Vagina (tissue), 2 donors: ENCODE data around the gene ZFP62. TPM values are rescaled to one million over a fixed set of nuclear protein-coding genes. Genes with fewer than 3 reads are reported as not detected.
A peak's percentile ranks its signal among the peaks of the same experiment; 100 is the strongest.

ENCODE experiments used
- DNase-seq, 2 donors: peaks; one replicate each; pipeline ENCODE4 v3.0.0-alpha.2; 2017; ENCODE audit errors: extremely low spot score in 2 of 2
- H3K27ac ChIP-seq: fragments of 200-600 bp; sonication (generic); one replicate; pipeline ENCODE4 v1.5.1; 2019
- H3K27me3 ChIP-seq: fragments of 200-600 bp; sonication (generic); one replicate; pipeline ENCODE4 v1.5.1; 2019
- H3K36me3 ChIP-seq, 2 donors: fragments of 200-600 bp; sonication (generic); one replicate each; pipeline ENCODE4 v1.5.1; 2017 to 2019
- H3K4me1 ChIP-seq: fragments of 200-600 bp; sonication (generic); one replicate; pipeline ENCODE4 v1.5.1; 2019
- H3K4me3 ChIP-seq, 2 donors: fragments of 200-600 bp; sonication (generic); 1 replicate in 1 of 2; 2 replicates in 1 of 2; pipeline ENCODE4 v1.5.1; 2016 to 2019
- H3K9me3 ChIP-seq: fragments of 200-600 bp; sonication (generic); one replicate; pipeline ENCODE4 v1.5.1; 2019
- CTCF ChIP-seq, 3 experiments: fragments of 450-650 bp in 2 of 3; fragments of 200-600 bp in 1 of 3; sonication (generic) in 1 of 3; IDR thresholded peaks; one replicate each; pipeline ENCODE4 v1.5.1; 2017 to 2019; ENCODE audit warnings: antibody characterized with exemption in 3 of 3, mild to moderate bottlenecking in 2 of 3, moderate library complexity in 2 of 3
- POLR2A ChIP-seq, 2 donors: fragments of 450-650 bp; IDR thresholded peaks; one replicate each; pipeline ENCODE4 v1.6.1; 2017; ENCODE audit warnings: antibody characterized with exemption in 2 of 2, mild to moderate bottlenecking in 2 of 2, moderate library complexity in 2 of 2
- POLR2AphosphoS5 ChIP-seq, 2 donors: sonication (generic); formaldehyde crosslinking; IDR thresholded peaks; one replicate each; pipeline ENCODE4 v1.9.0; 2017; ENCODE audit warnings: antibody characterized with exemption in 2 of 2, mild to moderate bottlenecking in 2 of 2, low read depth in 1 of 2; ENCODE audit not compliant: insufficient read depth in 1 of 2
- intact Hi-C: fragments of 100-400 bp; cut with DNase I; formaldehyde crosslinking; loops from one replicate; pipeline ENCODE4 v1.15.1; 2023
- total RNA-seq: library from RNA; depleted of rRNA; stranded (reverse); fragments of >200 nt; gene quantifications from one replicate; pipeline ENCODE4 v1.2.3, GENCODE V29; 2016

The ZFP62 gene
- total RNA-seq, 1 donor from 2014 or later, result 22.3 TPM

GRCh38 chr5:180873615-180874520 lies 12.8 kb upstream of the ZFP62 start:
- H3K4me1 ChIP-seq, result peaks cover 7% of the 10 kb centered on the region
- no peak for DNase-seq
- H3K27ac ChIP-seq, result no peak overlapping the region
- H3K27me3 ChIP-seq, result no peaks in the 10 kb centered on the region
- no peak overlapping the region for H3K4me3 ChIP-seq
- intact Hi-C loops, result no loop called here
- H3K36me3 ChIP-seq, result no peaks in the 10 kb centered on the region
- TF ChIP-seq CTCF (IDR thresholded peaks at IDR 0.05), result no peak
- no peak for TF ChIP-seq POLR2A (IDR thresholded peaks at IDR 0.05)
- no peak for TF ChIP-seq POLR2AphosphoS5 (IDR thresholded peaks at IDR 0.05; ENCODE audit: insufficient read depth in 1 of 2, low read depth in 1 of 2)
- H3K9me3 ChIP-seq, result no peaks in the 10 kb centered on the region

- TF ChIP-seq POLR2A (IDR thresholded peaks at IDR 0.05) (no peak), CTCF (IDR thresholded peaks at IDR 0.05) (no peak), POLR2AphosphoS5 (IDR thresholded peaks at IDR 0.05; ENCODE audit: insufficient read depth in 1 of 2, low read depth in 1 of 2) (no peak)
- Histone ChIP-seq H3K4me1 (peaks cover 7% of the 10 kb centered on the region), H3K27ac (no peak overlapping the region), H3K9me3 (no peaks in the 10 kb centered on the region), H3K27me3 (no peaks in the 10 kb centered on the region), H3K36me3 (no peaks in the 10 kb centered on the region), H3K4me3 (no peak overlapping the region)
- DNase-seq, result no peak
- intact Hi-C loops, result no loop called here
Measured at GRCh38 chr5:180872419-180872818, 11.3 kb upstream of the ZFP62 start.

- no peak for DNase-seq
- H3K27ac ChIP-seq, result peak overlapping the region; percentile 47
Measured at GRCh38 chr5:180870276-180871068, 9.4 kb upstream of the ZFP62 start.

GRCh38 chr5:180869587-180869986 lies 8.5 kb upstream of the ZFP62 start:
- intact Hi-C loops, result loop anchor here (10.0 kb wide), 1 partner anchor 315 kb away; no protein-coding TSS in a partner anchor
- H3K4me1 ChIP-seq, result peaks cover 7% of the 10 kb centered on the region
- no peaks in the 10 kb centered on the region for H3K36me3 ChIP-seq
- no peak overlapping the region for H3K4me3 ChIP-seq
- H3K27me3 ChIP-seq, result no peaks in the 10 kb centered on the region
- peak overlapping the region; percentile 47 for H3K27ac ChIP-seq
- no peak for DNase-seq
- no peaks in the 10 kb centered on the region for H3K9me3 ChIP-seq
- no peak for TF ChIP-seq POLR2A (IDR thresholded peaks at IDR 0.05)
- no peak for TF ChIP-seq CTCF (IDR thresholded peaks at IDR 0.05)
- peak in 1 of 2 donors; percentile 72 for TF ChIP-seq POLR2AphosphoS5 (IDR thresholded peaks at IDR 0.05; ENCODE audit: insufficient read depth in 1 of 2, low read depth in 1 of 2)

More at GRCh38 chr5:180870276-180871068, 9.4 kb upstream of the ZFP62 start:
- intact Hi-C loops, result no loop called here
- no peaks in the 10 kb centered on the region for H3K36me3 ChIP-seq
- no peaks in the 10 kb centered on the region for H3K9me3 ChIP-seq
- peaks cover 7% of the 10 kb centered on the region for H3K4me1 ChIP-seq
- H3K27me3 ChIP-seq, result no peaks in the 10 kb centered on the region
- TF ChIP-seq CTCF (IDR thresholded peaks at IDR 0.05) (no peak), POLR2A (IDR thresholded peaks at IDR 0.05) (no peak), POLR2AphosphoS5 (IDR thresholded peaks at IDR 0.05; ENCODE audit: insufficient read depth in 1 of 2, low read depth in 1 of 2) (no peak)
- H3K4me3 ChIP-seq, result no peak overlapping the region
